HT1080 (cell line): ENCODE measurements around the gene HOXD1. TPM values are rescaled to one million over a fixed set of nuclear protein-coding genes. Genes with fewer than 3 reads are reported as not detected.

Source experiments
- DNase-seq: peaks from one replicate; pipeline ENCODE4 v3.0.0-alpha.2; 2015; ENCODE audit warnings: low read depth
- total RNA-seq: library from RNA; depleted of rRNA; stranded (reverse); fragments of >200 nt; shearing (Covaris generic); gene quantifications from 2 replicates; pipeline ENCODE4 v1.2.3, GENCODE V29; 2014

Gene HOXD1
- total RNA-seq, 1 experiment from 2014 or later: not detected

GRCh38 chr2:176152350-176153181 is 35.9 kb upstream of the HOXD1 start:
- no peak for DNase-seq

DNA sequence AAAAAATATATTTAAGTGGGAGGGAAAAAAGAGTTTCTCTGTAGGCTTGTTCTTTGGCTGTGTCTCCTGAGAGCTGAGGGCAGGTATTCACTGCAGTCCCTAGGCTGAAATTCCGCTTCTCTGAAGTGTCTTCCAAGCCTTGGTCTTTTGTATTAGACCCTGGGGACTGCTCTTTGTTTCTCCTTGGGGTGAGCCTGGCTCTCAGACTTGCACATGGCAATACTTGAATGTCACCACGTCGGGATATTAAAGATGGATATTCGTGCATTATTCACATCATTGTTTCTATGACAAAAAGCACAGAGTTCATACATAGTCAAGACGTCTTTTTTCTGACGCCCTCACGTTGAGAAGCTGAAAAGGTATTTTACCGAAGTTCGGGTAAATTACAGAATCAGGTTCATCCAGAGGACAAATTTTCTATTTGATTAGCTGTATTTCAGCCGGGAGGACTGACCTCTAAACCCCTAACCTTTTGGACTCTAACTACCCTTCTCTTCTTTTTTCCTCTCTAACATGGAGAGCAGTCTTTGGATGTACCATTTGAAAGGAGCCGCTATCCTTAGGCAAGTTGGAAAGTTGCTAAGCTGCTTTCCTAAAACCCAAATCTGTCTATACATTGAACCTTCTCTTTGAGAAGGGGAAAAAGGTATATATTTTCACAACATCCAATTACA is 33.8 kb upstream of the HOXD1 start:
- no peak for DNase-seq

DNA sequence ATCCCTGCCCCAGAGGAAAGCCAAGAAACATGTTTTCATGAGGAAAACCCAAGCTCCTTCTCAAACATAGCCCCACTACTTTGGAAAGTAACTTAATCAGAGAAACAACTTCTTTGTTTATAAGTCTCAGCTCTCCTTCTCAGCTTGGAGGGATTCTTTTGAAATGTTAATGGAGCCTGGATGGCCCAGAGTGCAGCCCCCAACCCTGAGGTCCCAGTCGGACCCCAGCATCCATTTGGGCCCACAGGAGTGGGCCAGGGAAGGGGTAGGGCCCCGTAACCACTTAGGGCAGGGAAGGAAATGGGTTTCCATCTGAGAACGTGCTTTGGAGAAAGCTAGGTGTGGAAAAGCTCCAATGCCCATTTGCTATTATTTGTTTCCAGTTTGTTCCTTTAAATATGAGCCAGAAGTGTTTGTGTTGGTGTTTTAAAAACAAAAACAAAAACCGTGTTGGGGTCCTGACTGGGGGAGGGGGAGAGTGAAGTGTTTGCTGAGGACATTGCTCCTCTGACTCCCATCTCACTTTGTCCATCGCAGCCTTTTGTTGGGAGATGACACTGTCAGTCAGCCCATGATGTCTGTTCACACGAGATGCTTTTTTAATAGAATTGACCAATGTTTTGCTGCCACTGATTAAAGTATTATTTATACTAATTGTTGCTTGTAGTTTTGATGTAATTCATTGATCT is 33.0 kb upstream of the HOXD1 start:
- no peak for DNase-seq

GRCh38 chr2:176156301-176156806 is 32.1 kb upstream of the HOXD1 start:
- no peak for DNase-seq

- no peak for DNase-seq
Measured at GRCh38 chr2:176156807-176157498, 31.5 kb upstream of the HOXD1 start, which contains the start of gene HOXD3. TSS of gene HOXD3 (plus strand) at chr2:176157307. CDS start at chr2:176169115, 11,808 bp downstream.

- DNase-seq: no peak
Measured at GRCh38 chr2:176157499-176158185, 30.8 kb upstream of the HOXD1 start.

DNA sequence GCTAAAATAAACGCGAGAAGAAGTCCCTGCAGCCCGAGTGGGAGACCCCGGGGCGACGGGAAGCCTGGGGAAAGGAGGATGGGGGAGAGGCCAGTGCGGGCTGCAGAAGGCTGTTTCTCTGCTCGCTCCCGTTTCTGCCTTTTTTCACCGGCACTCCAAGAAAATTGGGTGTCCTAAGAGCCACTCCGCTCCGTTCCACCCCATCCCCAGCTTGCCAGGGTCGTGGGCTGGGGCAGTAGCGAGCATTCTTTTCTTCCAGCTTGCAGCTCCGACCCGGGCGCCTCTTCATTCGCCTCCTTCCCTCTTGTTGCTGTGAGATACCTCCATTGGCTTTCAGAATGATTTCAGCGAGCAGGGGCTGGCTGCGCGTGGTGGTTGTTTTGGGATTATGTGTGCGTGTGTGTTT is 30.3 kb upstream of the HOXD1 start:
- no peak for DNase-seq

DNA sequence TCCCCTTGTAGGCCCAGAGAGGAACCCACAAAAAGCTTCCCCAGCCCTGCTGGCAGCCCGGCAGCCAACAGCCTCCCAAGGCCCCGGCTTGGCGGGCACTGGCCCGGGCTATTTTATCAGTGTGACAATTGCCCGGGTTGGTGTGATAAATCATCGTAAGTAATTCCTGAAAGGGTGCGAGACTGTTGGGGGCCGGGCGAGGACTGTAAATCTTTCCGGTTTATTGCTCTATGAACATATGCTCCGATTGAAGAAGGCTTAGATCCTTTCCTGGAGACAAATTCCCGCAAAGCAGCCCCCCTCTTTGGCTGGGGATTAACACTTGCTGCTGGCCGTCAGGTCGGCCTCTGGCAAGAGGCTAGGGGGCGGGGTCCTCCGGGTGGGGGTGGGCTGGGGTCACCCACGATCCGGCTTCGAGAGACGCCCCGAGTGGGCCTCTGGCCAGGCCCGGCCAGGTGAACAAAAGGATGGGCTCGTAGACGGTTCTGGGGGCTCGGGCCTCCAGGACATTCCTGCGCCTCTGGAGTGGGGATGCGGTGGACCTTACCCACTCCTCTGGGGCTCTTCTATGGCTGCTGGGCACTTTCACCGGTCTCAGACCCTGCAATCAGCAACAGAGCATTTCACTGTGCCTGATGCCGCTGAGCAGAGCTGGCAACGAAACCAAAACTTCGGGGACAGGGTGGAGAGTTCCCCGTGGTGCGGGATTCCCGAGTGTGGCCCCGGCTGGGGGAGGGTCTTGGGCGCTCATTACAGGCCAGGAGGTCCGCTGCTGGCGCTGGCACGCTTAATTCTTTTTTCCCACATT is 29.4 kb upstream of the HOXD1 start:
- no peak for DNase-seq

- DNase-seq: no peak
Measured at GRCh38 chr2:176159663-176160250, 28.7 kb upstream of the HOXD1 start.

- DNase-seq: no peak
Measured at GRCh38 chr2:176160251-176160985, 28.1 kb upstream of the HOXD1 start.

- no peak for DNase-seq
Measured at GRCh38 chr2:176160986-176161824, 27.3 kb upstream of the HOXD1 start.

GRCh38 chr2:176161825-176162626 is 26.4 kb upstream of the HOXD1 start:
- no peak for DNase-seq

GRCh38 chr2:176162911-176163671 is 25.4 kb upstream of the HOXD1 start:
- DNase-seq: no peak

- no peak for DNase-seq
Measured at GRCh38 chr2:176163672-176164056, 24.8 kb upstream of the HOXD1 start.

DNA sequence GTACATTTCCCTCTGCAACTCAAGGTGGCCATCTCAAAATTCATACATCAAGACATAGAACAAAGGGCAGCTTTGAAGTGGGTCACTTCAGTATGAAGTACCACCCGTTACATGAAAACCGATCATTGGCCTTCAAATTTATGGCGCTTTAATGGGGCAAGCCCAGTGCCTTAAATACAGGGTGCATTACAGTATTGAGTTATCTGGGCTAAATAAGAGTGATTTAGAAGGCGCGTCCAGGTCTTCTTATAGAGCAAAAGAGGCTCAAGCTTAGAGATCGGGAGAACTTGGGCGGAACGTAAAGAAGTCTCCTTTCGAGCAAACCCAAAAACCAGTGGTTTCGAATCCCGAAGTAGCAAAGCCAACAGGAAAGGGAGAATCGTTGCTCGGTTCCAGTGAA is 24.3 kb upstream of the HOXD1 start:
- no peak for DNase-seq
